NK-92 treated with Interleukin-12 subunit alpha and Interleukin-12 subunit beta, amount 100 ng/mL, for 24 hours (cell line): Measurements from ENCODE around the gene AFG1L.
A peak's percentile ranks its signal among the peaks of the same experiment; 100 is the strongest.
"Not testable (repeated sequence)": the region's sequence is repeated elsewhere in the genome, so short reads cannot be mapped to it uniquely, and the experiment has no call there.

Source experiments
- DNase-seq: peaks from one replicate; lab custom pipeline; 2025; lab: John Stamatoyannopoulos, UW

The AFG1L gene

DNA sequence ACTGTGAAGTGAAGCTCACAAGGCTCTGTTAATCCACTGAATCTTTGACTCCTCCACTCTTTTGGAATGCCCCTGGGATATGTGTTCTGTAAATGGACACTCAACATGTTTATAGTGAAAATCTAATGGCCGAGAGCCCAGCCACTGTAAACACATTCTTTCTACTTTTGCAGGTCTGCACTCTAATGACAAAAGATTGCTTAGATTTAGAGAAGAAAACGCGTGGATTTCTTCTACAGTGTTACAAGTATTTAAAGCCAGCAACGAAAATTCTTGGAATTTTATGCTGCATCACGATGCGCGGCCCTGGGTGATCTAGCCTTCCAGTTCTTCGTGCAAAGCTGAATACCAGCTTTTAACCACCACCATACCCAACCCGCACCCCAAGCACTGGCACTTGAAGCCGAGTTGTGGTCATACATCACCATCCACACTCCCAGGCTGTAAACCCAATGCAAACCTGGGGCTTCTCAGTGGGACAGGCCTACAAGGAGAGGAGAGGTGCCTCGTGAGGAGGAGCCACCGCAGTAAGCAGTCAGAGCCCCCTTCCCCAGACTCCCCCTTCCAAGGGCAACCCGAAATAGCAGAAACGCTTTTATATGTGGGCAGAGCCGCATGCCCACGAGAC lies 262.1 kb downstream of the AFG1L start:
- DNase-seq: no peak

DNA sequence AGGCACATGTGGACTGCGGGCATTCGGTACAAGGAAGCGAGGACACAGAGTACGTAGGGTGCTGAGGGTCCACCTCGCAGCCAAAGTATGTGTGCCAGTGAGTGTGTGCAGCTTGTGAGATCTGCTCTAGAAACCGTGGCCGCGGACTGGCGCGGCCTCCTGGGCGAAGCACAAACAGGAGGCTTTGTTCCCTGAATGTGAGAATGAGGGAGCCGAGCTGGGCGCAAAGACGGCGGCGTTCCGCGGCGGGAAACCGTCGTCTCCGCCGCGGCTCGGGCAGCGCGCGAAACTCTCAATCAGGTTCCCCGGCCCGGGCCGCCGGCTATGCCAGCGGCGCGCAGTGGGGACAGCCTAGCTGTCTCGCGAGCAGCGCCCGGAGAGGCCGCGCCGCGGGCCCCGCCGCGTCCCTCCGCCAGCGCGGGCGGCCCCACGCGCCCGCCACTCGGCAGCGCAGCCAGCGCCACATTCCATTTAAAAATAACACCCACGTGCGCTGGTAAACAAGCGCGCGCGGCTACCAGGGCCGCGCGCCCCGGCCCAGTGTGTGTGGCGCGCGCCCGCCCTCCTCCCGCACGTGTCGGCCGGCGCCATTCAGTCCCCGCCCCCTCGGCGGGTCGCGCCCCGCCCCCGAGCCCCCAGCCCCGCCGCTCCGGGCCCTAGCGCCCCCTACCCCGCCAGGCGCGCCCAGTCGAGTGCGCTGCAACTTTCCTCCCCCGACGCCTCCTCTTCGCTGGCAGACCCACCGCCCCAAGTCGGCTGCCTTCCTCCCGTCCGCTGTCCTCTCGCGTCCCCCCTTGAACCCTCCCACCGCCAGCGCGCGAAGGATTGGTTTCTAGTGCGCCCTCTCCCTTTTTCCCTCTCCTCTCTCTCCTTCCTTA lies 262.9 kb downstream of the AFG1L start:
- peak; percentile 82 for DNase-seq

DNA sequence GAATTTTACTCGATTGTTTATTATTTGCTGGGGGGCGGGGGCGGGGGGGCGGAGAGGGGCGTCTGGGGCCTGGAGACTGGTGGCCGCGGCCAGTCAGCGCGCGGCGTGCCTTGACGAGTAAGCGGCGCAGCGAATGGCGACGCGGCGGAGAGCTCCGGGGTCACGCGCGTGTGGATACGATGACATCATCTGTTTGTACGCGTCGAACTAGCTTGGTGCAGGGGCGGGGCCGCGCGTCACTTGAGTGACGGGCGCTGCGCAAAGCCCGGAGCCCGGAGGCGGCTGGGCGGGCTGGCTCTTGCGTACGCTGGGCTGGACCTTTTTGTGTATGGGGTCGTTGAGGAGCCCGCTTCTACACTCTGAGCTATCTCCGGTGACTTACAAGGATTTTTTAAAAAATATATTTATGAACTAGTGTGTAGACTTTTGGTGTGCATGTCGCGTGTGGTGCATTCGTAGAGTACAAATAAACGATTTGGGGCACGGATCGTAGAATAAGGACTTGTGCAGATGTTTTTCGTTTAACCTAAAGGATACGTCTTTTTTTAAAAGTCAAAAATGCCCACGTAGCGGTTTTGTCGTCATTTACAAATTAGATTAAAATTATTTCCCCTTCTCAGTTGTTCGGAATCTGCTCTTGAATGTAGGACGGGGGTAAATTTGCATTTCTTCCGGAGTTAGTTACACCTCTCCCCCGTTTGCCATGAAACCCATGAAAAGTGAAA lies 263.7 kb downstream of the AFG1L start:
- DNase-seq: peak; percentile 97

DNA sequence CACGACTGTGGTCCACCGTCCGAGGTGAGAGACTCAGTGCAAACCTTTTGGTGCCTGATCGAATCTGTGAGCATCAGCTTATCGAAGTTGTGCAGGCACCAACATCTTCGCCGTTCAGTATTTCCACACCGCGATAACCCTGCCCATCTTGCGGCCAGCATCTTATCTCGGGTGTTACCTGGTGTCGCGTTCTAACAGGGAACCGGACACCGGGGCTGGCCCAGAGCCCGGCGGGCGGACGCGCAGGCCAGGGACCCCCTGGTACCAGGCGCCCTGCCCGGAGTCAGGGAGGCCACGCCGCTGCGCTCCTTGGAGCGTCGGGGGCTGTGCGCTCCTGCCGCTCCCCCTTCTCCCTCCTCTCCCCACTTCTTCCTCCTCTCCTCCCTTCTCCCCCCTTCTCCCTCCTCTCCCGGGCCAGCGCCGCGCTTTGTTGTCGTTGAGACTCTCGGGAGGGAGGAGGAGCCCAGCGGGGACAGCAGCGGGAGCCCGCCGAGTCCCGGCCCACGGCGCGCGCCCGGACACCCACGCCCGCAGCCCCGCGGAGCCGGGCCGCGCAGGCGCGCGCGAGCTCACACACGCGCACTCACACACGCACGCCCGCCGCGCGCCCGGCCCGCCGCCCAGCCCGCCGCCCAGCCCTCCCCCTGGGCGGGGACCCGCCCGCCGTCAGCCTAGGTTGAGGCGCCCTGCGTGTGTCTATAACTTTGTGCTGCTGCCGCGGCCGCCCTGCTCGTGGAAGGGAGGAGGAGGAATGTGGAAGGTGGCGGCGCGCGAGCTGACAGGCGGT lies 264.4 kb downstream of the AFG1L start:
- peak; percentile 84 for DNase-seq

DNA sequence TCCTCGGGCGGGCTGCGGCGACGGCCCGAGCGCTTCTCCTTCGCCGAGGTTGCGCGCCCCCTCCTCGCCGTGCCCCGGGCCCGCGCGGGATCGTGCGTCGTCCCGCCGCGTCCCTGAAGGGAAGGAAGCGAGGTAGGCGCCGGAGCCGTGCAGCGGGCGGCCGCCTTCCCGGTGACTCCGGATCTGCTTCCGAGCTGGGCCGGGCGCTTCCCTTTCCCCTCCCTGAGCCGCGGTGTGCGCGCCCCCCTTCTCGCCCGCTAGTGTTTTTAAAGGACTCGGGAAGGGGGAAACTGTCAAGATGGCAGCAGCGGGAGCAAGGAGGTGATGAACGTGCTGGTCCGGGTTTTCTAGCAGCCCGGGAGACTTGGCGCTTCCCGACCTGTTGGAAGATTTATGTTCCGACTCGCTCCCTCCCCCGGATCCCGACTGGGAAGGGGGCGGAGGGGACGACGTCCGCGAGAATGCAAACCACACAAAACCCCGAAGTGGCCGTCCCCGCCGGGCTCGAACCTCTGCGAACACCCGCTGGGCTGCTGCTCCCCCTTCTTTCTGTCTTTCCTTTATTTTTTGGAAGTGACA lies 265.1 kb downstream of the AFG1L start:
- DNase-seq: no peak

DNA sequence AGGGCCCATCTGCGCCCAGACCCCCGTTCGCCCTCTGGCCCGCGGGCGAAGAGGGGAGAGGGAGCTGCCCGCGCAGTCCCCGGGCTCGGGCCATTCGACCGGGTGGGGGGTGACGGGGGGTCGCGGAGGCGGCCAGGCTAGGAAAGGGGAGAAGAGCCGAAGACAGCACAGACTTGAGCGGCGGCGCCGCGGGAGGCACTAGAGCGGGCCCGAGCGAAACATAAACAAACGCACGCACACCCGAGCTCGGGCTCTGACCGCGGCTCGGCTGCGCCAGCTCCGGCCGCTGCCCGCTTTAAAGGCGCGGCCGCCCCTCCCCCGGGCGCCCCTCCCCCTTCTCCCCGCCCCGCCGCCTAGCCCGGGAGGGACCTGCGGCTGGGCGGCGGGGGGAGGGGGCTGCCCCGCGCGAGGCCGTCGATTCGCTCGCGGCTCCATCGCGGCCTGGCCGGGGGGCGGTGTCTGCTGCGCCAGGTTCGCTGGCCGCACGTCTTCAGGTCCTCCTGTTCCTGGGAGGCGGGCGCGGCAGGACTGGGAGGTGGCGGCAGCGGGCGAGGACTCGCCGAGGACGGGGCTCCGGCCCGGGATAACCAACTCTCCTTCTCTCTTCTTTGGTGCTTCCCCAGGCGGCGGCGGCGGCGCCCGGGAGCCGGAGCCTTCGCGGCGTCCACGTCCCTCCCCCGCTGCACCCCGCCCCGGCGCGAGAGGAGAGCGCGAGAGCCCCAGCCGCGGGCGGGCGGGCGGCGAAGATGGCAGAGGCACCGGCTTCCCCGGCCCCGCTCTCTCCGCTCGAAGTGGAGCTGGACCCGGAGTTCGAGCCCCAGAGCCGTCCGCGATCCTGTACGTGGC lies 265.8 kb downstream of the AFG1L start, which contains the start of gene FOXO3:
Gene FOXO3 (plus strand): TSS at position 455 of the 846 bp plus-strand sequence. CDS start 292 bp downstream, at position 747.
- DNase-seq: no peak

DNA sequence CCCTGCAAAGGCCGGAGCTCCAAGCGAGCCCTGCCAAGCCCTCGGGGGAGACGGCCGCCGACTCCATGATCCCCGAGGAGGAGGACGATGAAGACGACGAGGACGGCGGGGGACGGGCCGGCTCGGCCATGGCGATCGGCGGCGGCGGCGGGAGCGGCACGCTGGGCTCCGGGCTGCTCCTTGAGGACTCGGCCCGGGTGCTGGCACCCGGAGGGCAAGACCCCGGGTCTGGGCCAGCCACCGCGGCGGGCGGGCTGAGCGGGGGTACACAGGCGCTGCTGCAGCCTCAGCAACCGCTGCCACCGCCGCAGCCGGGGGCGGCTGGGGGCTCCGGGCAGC lies 266.4 kb downstream of the AFG1L start:
- DNase-seq: not testable (repeated sequence)

DNA sequence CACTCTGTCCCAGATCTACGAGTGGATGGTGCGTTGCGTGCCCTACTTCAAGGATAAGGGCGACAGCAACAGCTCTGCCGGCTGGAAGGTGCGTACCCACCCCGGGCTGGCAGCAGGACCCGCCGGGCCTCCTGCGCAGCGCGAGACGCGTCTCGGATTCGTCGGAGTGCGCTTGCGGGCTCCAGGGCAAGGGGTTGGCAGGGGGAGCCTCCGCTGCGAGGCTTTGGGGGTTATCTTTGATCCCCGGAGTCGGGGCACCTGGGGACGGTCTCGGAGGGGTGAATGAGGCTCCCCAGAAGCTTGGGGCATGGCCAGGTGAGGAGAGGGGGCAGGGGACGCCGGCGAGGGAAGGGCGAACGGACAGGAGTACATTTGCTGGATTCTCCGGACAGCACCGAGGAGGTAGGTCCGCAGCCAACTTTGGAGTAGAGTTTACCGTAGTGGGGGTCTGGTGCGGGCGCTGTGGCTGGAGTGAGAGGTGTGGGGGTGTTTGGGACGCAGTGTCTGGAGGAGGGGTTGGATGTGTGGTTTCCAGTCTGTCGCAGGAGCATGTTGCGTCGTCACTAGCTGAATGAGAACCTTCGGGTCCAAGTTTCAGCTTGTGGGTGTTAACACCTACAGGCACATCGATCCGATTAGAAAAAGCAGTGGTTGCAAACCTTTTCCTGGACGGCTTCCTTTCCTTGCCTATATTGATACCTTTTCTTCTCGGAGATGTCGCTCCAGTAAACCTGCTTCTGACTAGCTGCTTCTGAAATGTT lies 267.1 kb downstream of the AFG1L start:
- DNase-seq: no peak

DNA sequence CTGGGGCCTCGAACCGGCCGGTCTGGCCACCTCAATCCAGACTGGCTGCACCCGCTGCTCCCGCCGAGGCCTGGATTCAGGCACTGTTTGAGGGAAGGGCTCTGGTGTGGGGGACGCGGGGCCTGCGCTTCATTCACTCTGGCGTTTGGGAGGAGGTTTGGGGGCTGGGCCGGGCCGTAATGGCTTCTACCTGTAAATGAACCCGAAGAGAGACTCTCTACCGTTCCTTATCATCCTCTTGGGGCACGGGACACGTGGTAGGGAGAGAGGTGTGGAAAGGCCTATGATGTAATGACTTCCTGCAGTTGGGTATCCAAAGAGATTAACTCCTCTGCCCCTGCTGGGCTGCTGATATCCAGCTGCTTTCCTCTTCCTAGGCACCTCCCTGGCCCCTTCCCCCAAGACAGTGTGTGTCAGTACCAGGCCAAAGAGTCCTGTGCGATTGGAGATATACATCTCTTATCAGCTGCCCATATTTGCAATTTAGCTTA lies 267.7 kb downstream of the AFG1L start:
- peak; percentile 40 for DNase-seq

DNA sequence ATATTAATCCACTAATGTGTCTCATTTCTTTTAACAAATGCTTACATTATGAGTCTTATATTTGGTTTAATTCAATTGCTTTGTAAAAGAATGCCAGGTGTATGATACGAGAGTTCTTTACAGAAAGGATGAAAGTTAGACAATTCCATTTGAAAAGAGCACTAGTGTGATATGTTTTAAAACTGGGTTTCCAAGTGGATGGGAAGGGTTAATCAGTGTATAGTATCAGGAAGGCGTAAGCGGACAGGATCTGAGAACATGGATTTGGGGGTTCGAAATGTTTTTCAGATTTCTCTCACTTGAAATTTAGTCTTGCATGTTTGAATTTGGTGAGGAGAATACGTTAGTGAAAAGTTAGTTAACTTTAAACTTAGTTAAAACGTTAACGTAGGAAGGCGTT lies 268.4 kb downstream of the AFG1L start:
- DNase-seq: no peak

DNA sequence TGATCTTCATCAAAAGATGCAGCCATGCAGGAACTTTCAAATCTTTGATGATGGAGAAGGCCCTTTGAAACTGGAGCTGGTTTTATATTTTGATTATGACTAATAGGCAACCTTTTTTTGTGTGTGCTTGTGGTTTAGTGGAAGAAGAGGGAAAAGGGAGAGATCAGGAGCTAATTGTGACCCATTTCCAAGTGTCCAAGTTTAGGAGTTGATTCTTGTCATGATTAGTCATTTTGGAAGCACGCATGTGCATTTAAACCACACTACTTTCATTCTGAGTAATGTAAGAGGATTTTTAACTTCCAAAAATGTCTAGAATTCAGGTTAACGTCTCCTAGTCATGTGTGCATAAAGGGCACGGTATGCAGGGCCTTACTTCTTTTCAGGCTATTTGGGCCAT lies 269.3 kb downstream of the AFG1L start:
- DNase-seq: no peak

DNA sequence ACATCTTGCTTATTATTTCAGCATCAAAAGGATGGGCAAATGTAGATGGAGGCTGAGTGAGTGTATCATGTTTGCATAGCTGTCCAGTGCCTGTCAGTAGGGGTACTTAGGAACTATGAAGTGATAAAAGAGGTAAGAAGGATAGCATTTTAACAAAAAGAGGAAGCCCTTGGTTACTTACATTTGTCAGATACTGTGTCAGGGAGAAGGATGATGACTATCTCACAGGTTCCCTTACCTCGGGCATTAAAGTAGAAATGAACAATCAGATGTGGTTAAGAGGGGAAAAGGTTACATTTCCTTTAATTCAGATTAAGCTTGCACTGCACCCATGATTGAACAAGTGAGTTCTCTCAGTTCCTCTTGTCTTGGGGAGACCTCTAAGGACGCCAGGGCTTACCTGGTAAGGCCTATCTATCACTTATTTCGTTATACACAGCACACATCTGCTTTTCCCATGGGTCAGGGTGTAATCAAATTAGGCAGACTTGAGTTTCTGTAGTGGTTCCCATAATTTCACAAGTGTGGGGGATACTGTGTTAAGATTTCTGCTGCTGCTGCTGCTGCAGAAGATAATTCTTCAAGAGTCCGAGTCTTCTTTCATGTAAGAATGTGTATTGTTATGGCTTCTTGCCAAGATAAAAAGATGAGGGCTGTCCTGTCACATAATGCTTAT lies 270.4 kb downstream of the AFG1L start:
- DNase-seq: no peak

DNA sequence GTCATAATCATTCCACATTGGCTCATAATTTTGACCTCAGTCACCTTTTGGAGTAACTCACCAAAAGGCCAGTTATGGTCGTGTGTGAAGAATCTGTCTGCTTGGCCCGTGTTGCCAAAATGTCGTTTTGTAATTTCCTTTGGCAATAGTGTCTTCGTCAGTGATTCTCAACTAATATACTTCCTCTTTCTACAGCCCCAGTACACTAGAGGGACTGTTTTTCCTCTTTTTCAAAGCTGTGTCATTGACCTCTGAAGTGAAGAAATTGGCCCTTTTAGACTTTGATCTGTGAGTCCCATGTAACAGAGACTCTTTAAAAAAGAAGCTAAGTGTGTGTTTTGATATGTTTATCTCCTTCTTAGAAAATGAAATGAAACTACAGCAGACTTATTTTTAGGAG lies 271.0 kb downstream of the AFG1L start:
- DNase-seq: no peak

DNA sequence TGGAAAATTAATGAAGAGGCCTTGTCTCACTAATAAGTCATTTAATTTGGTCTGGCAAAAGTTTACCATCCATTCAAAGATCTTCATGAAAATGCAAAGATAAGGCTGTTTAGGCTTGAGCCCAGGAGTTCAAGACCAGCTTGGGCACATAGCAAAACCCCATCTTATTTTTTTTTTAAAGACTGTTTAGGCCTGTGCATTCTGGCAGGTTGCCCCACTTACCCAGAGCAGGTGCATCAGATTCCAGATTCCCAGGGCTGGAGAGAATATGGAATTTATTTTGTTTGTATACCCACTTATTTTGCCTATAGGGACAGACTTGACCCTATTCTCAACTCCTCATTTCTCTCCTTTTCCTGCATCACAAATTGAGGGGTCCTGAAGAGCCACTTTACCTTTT lies 271.6 kb downstream of the AFG1L start:
- no peak for DNase-seq

DNA sequence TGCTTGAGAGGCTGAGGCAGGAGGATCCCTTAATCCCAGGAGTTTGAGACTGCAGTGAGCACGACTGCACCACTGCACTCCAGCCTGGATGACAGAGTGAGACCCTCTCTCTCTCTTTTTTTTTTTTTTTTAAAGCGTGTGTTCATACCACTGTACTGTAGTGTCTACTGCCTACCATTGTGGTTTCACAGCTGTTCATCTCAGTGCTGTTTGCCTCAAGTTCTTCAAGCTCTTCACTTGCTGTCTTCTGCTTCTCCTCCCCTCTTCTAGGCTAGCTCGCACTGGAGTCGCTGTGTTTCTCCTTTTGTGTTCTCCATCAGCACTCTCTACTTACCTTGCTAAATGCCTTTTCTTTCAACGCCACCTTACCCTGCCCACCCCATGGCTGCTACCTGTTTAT lies 273.2 kb downstream of the AFG1L start:
- no peak for DNase-seq

DNA sequence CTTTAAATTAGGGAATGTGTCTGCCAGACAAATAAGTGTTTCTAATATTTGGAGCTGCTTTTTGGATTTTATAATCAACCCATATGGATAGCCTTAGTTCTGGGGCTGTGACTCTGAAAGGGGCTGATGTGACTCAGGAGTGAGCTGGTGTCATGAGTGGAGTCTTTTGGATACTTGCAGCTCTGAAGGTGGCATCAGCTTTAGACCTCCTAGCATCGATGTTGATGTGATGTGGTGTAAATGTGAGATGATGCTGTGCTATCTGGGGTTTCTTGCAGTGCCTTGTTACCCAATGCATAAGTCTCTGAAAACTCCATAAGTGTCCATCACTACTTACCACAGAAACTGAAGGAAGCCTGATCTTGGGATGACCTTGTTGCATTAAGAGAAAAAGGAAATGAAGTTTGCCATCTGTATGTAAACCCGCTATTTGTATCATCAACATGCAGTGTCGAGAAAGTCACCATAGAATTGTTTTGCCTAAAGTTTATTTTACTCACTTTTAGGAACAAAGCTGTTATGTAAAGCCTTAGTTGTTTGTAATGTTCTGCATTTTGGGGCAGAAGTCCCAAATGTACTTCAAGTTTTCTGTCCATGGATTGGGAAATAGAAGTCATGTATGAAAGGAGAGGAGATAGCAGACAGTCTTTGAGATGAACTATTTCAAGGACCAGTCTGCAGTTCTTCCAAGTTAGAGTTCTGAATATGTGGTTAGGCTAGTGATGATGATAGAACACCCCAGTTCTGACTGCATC lies 273.9 kb downstream of the AFG1L start:
- DNase-seq: no peak

DNA sequence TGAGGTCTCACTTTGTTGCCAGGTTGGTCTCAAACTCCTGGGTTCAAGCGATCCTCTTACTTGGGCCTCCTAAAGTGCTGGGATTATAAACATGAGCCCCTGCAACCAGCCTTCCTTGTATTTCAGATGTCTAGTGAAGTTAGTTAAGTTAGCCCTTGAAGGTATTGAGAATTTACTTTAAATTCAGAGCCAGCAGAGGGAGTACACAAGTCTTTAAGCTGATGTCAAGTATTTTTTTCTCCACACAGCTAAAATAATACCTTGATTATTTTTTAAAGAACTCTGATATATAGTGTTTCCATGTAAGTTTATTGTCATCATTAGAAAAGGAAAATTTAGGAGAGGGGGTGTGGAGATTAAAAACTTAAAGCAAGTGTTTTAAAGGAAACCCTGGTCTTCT lies 275.7 kb downstream of the AFG1L start:
- DNase-seq: no peak

DNA sequence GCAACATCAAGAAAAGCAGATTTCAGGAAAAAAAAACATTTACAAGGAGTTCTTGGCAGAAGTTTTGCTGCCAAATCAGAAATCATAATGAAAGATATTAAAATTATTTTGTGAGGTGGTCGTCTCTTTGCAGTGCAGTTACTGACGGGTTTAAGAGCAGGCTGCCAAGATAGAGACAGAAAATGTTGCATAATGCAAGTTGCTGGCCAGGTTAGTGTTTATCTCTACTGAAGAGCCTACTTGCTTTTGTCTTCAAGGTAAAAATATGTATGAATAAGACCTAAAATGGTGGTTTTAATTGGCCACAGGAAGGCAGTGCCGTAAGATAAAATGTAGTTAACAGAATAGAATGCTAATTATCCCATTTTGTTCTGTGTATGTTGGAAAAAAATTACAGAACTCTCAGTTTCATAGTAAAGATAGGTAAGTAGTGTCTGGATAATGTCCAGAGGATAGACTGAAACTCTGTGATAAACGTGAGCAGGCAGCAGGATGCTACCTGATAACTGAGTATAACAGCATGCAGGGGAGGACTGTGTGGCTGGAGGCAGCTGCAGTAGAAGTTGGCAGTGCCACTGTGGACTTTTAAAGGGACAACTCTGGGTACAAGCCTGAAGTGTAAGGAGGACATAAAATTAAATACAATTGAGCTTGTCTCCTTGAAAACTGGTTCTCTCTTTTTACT lies 279.7 kb downstream of the AFG1L start:
- DNase-seq: no peak
